Measurements from ENCODE around the gene ME1.
A peak's percentile ranks its signal among the peaks of the same experiment; 100 is the strongest.

Gene ME1

GRCh38 chr6:83424392-83425018 lies 6.3 kb downstream of the ME1 start:
- Histone ChIP-seq H3K9me3 (ENCODE audit: insufficient read depth, low read depth, low read length) (no peaks in the 10 kb centered on the region), H3K9me2 (replicated peaks; ENCODE audit: low read depth, low read length) (no peaks in the 10 kb centered on the region), H3F3A (ENCODE audit: low read depth) (no peaks in the 10 kb centered on the region), H3K4me3 (ENCODE audit: low read length, poor library complexity, severe bottlenecking) (no peak overlapping the region), H3K9ac (ENCODE audit: low read depth, low read length, poor library complexity, severe bottlenecking) (no peak overlapping the region), H2AFZ (ENCODE audit: low read length) (no peak overlapping the region), H3K79me2 (ENCODE audit: insufficient read depth, low read length) (no peaks in the 10 kb centered on the region), H3K4me2 (ENCODE audit: low read depth, low read length, poor library complexity, severe bottlenecking) (no peak overlapping the region), H4K20me1 (ENCODE audit: insufficient read depth, low read length, poor library complexity, severe bottlenecking) (no peaks in the 10 kb centered on the region), H3K4me1 (ENCODE audit: insufficient read depth, low read length, poor library complexity, severe bottlenecking) (no peaks in the 10 kb centered on the region), H3K27me3 (ENCODE audit: insufficient read depth, low read length, poor library complexity, severe bottlenecking) (no peaks in the 10 kb centered on the region), H3K36me3 (ENCODE audit: insufficient read depth, low read length) (no peaks in the 10 kb centered on the region)
- TF ChIP-seq CTCF (conservative IDR thresholded peaks at IDR 0.05; ENCODE audit: low read length) (no peak), EZH2phosphoT487 (IDR thresholded peaks at IDR 0.05; ENCODE audit: borderline replicate concordance) (no peak)

- Histone ChIP-seq H3K36me3 (ENCODE audit: insufficient read depth, low read length) (no peaks in the 10 kb centered on the region), H3K9me3 (ENCODE audit: insufficient read depth, low read depth, low read length) (no peaks in the 10 kb centered on the region), H3K4me2 (ENCODE audit: low read depth, low read length, poor library complexity, severe bottlenecking) (no peak overlapping the region), H3K27me3 (ENCODE audit: insufficient read depth, low read length, poor library complexity, severe bottlenecking) (no peaks in the 10 kb centered on the region), H4K20me1 (ENCODE audit: insufficient read depth, low read length, poor library complexity, severe bottlenecking) (no peaks in the 10 kb centered on the region), H3K79me2 (ENCODE audit: insufficient read depth, low read length) (no peaks in the 10 kb centered on the region), H3K4me1 (ENCODE audit: insufficient read depth, low read length, poor library complexity, severe bottlenecking) (no peaks in the 10 kb centered on the region), H3K4me3 (ENCODE audit: low read length, poor library complexity, severe bottlenecking) (no peak overlapping the region), H3F3A (ENCODE audit: low read depth) (no peaks in the 10 kb centered on the region), H3K9ac (ENCODE audit: low read depth, low read length, poor library complexity, severe bottlenecking) (no peak overlapping the region), H3K9me2 (replicated peaks; ENCODE audit: low read depth, low read length) (no peaks in the 10 kb centered on the region), H2AFZ (ENCODE audit: low read length) (no peak overlapping the region)
- TF ChIP-seq EZH2phosphoT487 (IDR thresholded peaks at IDR 0.05; ENCODE audit: borderline replicate concordance) (no peak), CTCF (conservative IDR thresholded peaks at IDR 0.05; ENCODE audit: low read length) (peak; percentile 63)
Observed at GRCh38 chr6:83417880-83418663, 12.8 kb downstream of the ME1 start.

GRCh38 chr6:83413068-83413467 lies 17.8 kb downstream of the ME1 start:
- H4K20me1 ChIP-seq (ENCODE audit: insufficient read depth, low read length, poor library complexity, severe bottlenecking) = no peaks in the 10 kb centered on the region
- no peak overlapping the region for H3K4me3 ChIP-seq (ENCODE audit: low read length, poor library complexity, severe bottlenecking)
- no peaks in the 10 kb centered on the region for H3K9me3 ChIP-seq (ENCODE audit: insufficient read depth, low read depth, low read length)
- TF ChIP-seq CTCF (conservative IDR thresholded peaks at IDR 0.05; ENCODE audit: low read length) (no peak), EZH2phosphoT487 (IDR thresholded peaks at IDR 0.05; ENCODE audit: borderline replicate concordance) (no peak)
- no peaks in the 10 kb centered on the region for H3K4me1 ChIP-seq (ENCODE audit: insufficient read depth, low read length, poor library complexity, severe bottlenecking)
- no peaks in the 10 kb centered on the region for H3K79me2 ChIP-seq (ENCODE audit: insufficient read depth, low read length)
- H3K9me2 ChIP-seq (replicated peaks; ENCODE audit: low read depth, low read length) = no peaks in the 10 kb centered on the region
- no peak overlapping the region for H2AFZ ChIP-seq (ENCODE audit: low read length)
- no peak overlapping the region for H3K4me2 ChIP-seq (ENCODE audit: low read depth, low read length, poor library complexity, severe bottlenecking)
- no peaks in the 10 kb centered on the region for H3K27me3 ChIP-seq (ENCODE audit: insufficient read depth, low read length, poor library complexity, severe bottlenecking)
- no peaks in the 10 kb centered on the region for H3F3A ChIP-seq (ENCODE audit: low read depth)
- no peaks in the 10 kb centered on the region for H3K36me3 ChIP-seq (ENCODE audit: insufficient read depth, low read length)
- H3K9ac ChIP-seq (ENCODE audit: low read depth, low read length, poor library complexity, severe bottlenecking) = no peak overlapping the region
